Measurements from ENCODE around the gene ZNF606.
A peak's percentile ranks its signal among the peaks of the same experiment; 100 is the strongest.
"Not testable (repeated sequence)": the region's sequence is repeated elsewhere in the genome, so short reads cannot be mapped to it uniquely, and the experiment has no call there.

Gene ZNF606

DNA sequence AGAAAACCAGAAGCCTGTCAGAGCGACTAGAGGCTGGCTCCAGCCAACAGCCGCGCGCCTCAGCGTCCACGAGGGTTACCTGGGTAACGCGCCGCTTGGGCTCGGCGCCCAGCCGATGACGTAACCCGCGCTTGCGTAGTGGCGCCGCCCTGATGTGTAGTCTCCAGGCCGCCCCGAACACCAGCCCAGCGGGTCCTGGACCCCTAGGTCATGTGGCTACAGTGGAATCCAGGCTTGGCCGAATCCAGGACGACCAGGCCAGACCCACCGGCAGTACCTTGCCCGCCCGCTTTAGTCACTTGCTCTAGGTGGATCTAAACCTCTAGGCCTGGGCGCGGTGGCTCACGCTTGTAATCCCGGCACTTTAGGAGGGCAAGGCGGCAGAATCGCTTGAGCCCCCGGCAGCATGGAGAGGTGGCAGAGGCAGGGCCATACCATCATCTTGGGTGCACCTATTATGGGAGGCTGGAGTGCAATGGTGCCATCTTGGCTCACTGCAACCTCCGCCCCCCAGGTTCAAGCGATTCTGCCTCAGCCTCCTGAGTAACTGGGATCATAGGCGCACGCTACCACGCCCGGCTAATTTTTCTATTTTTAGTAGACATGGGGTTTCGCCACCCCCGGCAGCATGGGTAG, 7.2 kb upstream of the ZNF606 start:
- DNase-seq = peak; percentile 26 to 78

DNA sequence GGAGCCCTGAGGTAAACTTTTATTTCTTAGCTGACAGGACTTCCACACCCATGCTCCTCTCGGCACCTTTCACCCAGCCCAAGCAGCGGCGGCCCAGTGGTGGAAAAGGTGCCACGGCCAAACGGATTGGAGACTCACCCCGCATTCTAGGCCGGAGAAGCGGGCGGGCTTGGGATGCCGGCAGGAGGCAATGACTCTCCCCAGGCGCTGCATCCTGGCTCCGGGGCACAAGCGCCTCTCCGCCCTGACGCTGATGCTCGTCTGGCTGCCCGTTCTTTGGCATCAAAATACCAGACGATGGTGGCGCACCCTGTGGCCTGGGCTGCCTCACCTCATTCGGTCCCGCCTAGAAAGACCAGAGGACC, 6.7 kb upstream of the ZNF606 start:
- DNase-seq = no peak

DNA sequence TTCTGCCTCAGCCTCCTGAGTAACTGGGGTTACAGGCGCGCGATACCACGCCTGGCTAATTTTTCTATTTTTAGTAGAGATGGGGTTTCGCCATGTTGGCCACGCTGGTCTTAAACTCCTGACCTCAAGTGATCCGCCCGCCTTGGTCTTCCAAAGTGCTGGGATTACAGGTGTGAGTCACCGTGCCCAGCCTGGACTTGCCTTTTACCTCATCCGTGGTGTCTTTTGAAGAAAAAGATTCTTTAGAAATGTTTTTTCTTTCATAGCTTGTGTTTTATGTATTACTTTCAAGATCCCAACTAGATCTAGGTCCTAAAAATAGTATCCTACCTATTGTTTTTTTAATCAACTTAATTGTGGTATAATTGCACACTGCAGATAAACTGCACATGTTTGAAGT, 6.3 kb upstream of the ZNF606 start:
- DNase-seq = not testable (repeated sequence)

DNA sequence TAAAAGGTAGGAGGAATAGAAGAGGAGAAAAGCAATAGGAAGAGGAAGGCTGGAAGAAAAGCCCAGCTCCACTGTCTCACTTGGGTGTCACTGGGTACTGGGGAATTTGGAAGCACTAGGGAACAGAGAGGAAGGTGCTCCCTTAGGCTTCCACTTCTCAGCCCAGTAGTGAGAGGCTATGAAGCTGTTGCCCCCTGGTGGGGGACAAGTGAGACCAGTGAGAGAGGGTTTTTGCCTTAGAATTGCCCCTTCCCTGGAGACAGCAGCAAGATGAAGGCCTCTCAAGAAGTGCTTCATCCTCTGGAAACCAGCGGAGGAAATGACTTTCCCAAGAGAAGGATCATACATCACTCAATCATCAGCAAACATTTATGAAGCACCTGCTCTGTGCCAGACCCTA, 4.7 kb upstream of the ZNF606 start:
- no peak for DNase-seq

DNA sequence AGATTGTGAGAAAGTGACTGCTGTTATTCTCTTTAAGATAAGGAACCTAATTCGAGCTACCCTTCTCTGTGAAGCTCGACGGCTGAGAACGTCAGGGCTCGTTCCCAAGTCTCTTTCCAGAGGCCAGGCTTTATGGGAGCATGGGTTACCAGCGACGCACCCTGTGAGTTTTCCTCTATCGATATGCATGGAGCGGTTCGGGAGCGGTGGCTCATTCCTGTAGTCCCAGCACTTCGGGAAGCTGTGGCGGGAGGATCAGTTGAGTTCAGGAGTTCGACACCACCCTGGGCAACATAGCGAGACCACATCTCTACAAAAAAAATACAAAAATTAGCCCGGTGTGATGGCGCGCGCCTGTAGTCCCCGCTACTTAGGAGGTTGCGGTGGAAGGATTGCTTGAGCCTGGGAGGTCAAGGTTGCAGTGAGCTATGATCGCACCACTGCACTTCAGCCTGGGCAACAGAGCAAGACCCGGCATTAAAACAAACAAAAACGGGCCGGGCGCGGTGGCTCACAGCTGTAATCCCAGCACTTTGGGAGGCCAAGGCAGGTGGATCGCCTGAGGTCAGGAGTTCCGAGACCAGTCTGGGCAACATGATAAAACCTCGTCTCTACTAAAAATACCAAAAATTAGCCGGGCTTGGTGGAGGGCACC, 681 bp upstream of the ZNF606 start:
- no peak for DNase-seq

DNA sequence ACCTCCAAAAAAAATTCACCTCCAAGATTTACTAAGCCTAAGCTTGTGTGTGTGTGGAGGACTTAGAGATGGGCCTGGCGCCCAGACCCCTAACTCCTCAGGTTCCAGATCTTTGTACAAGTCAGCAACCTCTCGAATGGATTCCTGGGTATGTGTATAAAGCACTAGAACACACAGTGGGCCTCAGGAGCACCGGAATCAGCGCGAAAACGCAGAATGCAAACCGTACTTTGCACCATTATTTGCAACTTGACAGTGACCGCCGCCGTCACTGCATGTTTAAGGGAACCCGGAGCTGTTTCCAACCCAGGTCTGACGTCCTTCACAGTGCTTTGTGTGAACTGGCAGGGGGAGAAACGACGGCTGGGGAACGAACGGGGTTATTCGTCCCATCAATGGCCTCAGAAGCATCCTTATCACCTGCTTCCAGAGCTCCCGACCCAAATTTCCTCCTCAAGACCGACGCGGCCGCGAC, 688 bp downstream of the ZNF606 start:
- DNase-seq = no peak

DNA sequence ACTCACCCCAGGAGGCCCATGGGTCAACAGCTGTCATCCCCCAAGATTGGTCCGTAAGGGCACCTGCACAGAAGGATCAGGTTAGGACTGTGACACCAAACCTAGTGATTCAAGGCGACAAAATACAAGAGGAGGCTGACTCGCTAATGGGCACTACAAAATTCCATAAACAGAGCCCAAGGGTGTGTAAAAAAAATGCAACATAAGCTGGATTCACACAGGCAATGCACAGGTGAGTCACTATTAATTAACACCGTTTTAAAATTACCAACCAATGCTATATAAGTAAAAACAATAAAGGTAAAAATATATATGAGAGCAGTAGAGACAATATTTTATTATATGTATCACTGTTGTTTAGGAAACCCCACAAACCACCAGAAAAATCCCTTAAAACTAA, 1.9 kb downstream of the ZNF606 start:
- DNase-seq = no peak

DNA sequence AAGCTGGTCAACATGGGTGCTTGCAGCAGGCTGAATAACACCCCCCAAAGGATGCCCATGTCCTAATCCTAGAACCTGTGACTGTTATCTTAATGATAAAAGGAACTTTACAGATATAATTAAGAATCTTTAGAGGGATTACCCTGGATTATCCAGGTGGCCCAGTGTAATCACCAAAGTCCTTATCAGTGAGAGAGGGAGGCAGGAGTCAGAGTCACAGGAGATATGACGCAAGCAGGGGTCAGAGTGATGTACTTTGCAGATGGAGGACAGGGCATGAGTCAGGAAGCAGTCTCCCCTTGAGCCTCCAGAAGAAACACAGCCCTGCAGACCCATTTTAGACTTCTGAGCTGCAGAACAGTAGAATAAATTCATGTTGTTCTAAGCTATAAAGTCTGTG, 9.8 kb downstream of the ZNF606 start:
- no peak for DNase-seq

DNA sequence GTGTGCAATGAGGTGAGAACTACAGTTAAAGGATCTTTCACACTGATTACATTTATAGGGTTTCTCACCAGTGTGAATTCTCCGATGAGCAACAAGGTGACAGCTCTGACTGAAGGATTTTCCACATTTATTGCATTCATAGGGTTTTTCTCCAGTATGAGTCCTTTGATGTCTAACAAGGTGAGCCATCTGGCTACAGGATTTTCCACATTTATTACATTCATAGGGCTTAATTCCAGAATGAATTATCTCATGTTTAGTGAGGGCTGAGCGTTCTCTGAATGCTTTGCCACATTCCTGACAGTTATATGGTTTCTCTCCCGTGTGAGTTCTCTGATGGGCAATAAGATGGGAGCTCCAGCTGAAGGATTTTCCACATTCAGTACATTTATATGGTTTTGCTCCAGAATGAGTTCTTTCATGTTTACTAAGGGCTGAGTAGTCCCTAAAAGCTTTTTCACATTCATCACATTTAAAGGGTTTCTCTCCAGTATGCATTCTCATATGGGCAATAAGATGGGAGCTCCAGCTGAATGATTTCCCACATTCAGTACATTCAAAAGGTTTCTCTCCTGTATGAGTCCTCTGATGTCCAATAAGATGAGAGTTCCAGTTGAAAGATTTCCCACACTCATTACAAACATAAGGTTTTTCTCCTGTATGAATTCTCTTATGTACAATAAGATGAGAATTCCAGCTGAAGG, 23.9 kb downstream of the ZNF606 start:
- no peak for DNase-seq

DNA sequence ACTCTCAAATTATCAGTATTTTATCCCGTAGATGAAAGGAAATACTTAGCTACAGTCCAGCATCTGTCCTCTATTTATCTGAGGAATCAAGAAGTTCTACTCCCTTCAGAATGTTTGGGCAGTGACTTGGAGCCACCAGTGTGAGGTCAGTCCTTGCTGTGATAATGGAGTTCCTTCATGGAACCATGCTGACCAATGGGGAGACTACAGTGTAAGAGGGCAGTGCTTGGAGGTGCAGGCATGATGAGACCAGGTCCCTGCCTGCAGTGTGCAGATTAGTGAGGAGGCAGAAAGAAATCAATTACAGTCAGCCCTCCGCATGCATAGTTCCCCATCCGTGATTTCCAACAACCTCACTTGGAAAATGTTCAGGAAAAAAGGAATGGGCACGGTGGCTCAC, 28.2 kb downstream of the ZNF606 start, which contains the start of gene C19orf18:
C19orf18 (minus strand) TSS at position 101 of the 400 bp plus-strand sequence. CDS start 102 bp downstream, outside the sequence.
- DNase-seq = no peak

DNA sequence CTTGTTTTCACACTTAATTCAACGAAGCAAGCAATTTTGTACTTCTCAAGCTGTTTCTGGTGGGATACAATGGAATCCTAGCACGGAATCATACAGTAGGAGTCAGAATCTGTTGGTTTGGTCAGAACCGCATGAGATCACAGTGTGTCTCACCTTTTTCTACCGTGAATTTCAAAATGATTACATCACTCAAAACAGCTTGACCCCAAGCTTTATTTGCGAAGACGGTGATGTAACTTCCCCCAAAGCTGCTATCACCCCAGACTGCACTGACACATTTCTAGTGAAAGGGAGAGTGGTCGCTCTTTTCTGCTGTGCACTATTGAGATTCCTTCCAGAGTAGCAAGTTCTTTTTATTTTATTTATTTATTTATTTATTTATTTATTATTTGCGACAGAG, 37.9 kb downstream of the ZNF606 start:
- no peak for DNase-seq

DNA sequence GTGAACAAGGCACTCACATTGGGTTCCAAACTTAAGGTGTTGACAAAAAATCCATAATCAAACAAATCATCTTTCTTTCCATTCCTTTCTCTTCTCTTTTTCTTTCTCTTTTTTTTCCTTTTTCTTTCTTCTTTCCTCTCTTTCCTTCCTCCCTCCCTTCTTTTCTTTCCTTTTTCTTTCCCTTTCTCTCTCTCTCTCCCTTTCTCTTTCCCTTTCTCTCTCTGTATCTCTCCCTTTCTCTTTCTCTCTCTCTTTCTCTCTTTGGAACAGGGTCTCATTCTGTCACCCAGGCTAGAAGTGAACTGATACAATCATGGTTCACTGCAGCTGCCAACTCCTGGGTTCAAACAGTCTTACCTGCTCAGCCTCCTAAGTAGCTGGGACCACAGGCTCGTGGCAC, 40.8 kb downstream of the ZNF606 start:
- no peak for DNase-seq

DNA sequence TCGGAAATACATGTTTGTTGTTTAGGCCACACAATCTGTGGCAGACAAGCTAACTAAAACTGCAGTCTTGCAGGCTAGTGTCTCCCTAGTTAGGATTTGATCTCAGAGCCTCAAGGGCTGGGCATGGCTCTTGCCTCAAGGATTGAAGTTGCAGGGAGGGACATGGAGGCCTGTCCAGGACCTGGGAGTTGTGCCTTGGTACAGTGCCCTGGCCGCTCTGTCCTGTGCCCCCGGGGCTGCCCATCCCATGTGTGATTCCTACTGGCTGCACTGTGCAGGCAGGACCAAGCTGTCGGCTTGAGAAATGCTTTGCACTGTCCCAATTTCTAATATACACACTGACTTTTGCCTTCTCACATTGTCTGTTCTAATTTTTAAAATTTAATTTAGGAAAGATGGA, 47.6 kb downstream of the ZNF606 start:
- DNase-seq = no peak

DNA sequence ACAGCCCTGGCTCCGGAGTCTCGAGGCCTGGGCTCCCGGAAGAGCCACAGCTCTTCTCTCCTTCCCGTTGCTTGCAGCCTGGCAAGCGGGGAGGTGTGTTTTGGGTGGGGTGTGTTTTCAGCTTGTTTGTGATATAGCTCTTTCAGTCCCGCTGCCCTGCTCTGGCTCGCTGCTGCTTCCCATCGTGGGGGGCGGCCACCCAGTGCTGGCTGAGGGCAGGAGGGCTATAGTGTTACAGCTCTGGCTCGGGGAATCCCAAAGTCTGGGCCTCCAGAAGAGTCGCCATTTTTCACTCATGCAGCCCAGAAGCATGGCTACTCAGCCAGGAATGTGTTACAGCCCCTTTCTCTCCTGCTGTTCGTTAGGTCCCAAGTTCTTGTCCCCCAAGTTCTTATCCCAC, 52.9 kb downstream of the ZNF606 start:
- DNase-seq = no peak

DNA sequence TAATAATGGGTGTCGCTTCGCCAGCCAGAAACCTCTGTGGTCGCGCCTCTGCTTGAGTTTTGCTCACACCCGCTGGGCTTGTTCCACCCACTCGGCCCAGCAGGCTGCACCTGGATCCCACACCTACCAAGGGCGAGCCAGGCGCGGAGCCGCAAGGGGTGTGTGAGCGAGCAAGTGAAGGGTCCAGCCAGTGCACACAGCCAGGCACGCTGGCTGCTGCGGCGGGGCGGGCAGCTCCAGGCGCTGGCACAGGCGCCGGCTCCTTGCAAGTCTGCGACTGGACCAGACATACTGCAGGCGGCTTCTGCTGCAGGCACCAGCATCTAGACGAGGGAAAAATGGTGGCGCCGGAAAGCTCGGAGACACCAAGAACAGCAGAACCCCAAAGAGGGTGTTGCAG, 53.3 kb downstream of the ZNF606 start:
- DNase-seq = no peak

DNA sequence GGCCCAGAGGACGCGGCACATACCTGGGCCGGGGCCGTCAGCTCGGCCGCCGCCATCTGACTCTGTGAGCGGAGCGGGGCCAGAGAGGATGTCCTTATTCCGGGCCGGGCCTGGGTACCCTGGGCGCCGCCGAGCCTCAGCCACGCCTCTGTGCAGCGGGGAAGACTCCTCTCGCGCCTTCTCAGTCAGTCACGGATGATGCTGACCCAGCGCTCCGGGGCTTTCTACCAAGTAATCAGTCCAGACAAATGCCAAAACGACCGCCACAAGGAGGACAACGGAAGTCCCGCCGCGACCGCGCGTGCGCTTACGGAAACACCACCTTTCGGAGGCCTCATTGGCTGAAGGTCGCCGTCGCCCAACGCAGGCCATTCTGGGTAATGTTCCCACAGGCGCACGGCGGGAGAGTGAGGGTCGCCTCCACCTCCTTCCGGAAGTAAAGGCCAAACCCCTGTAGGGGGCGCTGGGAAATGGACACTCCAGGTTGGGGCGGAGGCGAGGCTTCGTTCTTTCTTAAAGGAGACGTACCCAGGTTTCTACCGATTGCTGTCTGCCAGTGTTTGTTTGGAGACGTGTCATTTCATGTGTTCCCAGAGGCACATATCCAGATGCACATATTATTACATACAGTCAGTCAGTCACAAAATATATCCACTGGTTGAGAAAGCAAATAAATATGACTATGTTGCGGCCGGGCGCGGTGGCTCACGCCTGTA, 55.0 kb downstream of the ZNF606 start, which contains the start of gene ZNF256:
ZNF256 (minus strand) TSS at position 288 of the 716 bp plus-strand sequence; CDS start at position 56, 232 bp downstream.
- DNase-seq = peak in 1 of 2 experiments; percentile 25

DNA sequence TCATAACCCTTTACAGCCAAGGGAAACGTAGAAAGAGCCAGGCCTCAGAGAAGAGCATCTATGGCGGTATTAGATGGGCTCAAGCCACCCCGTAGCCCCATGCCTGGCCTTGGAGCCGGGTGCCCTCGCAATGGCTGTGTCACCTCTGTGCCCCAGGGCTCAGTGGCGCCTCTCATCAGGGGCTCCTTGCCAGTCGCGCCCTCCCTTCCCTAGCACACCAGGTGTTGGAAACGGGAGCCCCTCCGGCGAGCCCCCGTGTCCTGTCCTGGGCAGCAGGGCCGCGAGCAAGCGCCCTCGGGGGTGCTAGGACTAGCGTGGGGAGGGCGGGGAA, 55.6 kb downstream of the ZNF606 start:
- DNase-seq = no peak

DNA sequence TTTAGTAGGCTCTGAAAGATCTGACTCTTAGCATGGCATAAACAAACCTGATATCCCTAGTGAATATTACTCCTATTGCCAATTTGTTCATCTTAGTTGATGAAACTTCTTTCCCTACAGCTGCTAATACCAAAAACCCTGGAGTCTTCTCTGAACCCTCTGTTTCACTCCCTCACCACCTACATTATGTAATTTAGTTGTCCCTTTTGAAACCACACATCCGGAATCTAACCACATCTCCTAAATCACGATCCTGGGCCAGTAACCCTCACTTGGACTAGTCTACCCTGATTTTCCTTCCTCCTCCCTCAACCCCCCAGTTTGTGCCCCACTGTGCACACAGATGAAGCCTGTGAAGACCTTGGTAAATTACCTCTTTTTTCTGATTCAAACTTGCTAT, 56.3 kb downstream of the ZNF606 start:
- no peak for DNase-seq

DNA sequence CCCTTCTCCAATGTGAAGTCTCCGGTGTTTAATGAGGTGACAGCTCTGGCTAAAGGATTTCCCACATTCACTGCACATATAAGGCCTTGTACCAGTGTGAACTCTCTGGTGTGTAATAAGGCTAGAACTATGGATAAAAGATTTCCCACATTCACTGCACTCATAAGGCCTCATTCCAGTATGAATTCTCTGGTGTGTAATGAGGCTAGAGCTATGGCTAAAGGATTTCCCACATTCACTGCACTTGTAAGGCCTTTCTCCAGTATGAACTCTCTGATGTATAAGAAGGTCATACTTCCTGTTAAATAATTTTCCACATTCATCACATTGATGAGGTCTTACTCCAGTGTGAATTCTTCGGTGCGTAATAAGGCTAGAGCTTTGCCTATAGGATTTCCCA, 61.0 kb downstream of the ZNF606 start:
- DNase-seq = no peak

DNA sequence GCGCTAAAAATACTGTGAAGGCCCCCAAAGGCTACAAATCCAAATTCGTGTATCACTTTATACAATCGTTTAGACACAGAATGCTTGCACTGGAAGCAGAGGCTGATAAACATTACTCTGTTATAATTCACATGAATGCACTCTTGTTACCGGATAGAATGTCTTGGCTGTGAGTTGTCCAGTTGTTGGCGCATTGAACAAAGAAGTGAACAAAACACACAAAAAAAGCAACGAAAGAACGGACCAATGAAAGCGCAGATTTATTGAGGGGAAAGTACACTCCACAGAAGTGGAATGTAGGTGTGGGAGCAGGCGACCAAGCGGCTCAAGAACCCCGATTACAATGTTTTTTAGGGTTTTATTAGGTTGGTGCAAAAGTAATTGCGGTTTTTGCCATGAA, 66.9 kb downstream of the ZNF606 start:
- no peak for DNase-seq

DNA sequence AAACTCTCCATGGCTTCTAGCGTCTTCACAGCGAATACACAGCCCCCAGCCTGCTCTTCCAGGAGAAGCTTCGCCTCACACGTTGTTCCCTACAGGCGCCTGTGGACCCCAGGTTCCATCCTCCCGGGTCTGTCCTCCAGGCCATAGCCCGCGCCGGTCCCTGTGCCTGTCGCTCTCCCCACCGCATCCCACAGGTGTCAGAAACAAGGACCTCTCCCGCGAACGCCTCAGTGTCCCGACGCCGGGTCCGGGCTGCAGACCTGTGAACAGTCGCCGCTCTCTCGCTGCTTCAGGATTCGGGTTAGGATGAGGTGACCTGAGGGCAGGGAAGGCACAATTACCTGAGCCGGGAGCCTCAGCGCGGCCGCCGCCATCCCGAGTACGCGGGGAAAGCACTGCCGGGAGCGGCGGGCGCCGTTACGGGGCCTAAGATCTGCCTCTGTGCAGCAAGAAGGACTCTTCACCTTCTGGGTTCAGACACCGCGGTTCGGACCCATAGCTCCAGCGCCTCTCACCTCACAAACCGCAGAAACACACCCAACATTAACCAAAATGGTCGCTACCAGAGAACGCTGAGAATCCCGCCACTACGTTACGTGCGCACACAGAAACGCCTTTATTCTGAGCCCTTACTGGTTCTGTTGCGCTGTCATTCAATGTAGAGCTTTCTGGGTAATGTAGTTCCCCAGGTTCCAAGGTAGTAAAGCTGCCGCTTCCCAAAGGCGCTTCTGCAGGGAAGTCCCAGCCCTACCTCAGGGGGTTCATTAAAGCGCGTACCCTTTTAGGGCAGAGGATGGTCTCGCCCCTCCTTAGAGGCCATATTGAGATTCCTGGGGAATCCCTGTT, 67.6 kb downstream of the ZNF606 start, which contains the start of gene ZNF418:
ZNF418 (minus strand) TSS at position 583 of the 846 bp plus-strand sequence. CDS start 1,580 bp downstream, outside the sequence.
- DNase-seq = no peak

DNA sequence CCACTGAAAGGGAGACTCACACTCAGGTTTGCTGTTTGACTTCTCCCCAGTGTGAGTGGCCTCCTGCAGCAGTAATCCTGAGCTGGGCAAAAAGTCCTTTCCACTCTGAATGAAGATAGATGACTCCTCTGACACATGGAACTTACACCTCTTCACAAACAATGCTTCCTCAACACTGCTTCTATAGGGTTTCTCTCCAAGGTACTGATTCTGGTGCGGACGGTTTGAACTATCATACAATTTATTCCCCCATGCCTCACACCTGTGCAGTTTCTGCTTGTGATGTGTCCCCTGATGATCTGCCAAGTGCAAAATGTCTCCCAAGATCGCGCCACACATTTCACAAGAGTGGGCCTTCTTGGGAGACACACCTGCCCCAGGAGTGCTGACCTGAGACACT, 75.0 kb downstream of the ZNF606 start:
- no peak for DNase-seq

All from NCI-H446 (cell line).